Fibroblast of the aortic adventitia (primary cell): ENCODE data around the gene KCNQ4. TPM values are rescaled to one million over a fixed set of nuclear protein-coding genes. Genes with fewer than 3 reads are reported as not detected.

Experiments used
- DNase-seq: peaks from one replicate; pipeline ENCODE4 v3.0.0-alpha.2; 2010; ENCODE audit warnings: low read depth
- H3K4me3 ChIP-seq: 2 replicates; pipeline ENCODE4 v1.5.1; 2011; ENCODE audit warnings: low read depth, mild to moderate bottlenecking, control low read depth, low read length, moderate library complexity
- total RNA-seq: library from RNA; depleted of rRNA; stranded (reverse); fragments of >200 nt; gene quantifications from 2 replicates; pipeline ENCODE4 v1.2.3, GENCODE V29; 2012; ENCODE audit warnings: low replicate concordance
- TF ChIP-seq, protein P1 (sequence below): IDR thresholded peaks from 2 replicates; pipeline ENCODE4 v1.5.1; 2011; ENCODE audit warnings: mild to moderate bottlenecking, low read length, control low read depth, inconsistent platforms; ENCODE audit not compliant: insufficient read depth

The KCNQ4 gene
- total RNA-seq, 1 donor = not detected

- H3K4me3 ChIP-seq = no peak overlapping the region
- DNase-seq = no peak
- TF ChIP-seq, protein P1, sequence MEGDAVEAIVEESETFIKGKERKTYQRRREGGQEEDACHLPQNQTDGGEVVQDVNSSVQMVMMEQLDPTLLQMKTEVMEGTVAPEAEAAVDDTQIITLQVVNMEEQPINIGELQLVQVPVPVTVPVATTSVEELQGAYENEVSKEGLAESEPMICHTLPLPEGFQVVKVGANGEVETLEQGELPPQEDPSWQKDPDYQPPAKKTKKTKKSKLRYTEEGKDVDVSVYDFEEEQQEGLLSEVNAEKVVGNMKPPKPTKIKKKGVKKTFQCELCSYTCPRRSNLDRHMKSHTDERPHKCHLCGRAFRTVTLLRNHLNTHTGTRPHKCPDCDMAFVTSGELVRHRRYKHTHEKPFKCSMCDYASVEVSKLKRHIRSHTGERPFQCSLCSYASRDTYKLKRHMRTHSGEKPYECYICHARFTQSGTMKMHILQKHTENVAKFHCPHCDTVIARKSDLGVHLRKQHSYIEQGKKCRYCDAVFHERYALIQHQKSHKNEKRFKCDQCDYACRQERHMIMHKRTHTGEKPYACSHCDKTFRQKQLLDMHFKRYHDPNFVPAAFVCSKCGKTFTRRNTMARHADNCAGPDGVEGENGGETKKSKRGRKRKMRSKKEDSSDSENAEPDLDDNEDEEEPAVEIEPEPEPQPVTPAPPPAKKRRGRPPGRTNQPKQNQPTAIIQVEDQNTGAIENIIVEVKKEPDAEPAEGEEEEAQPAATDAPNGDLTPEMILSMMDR = no peak
Observed at GRCh38 chr1:40808002-40808401, 24.4 kb downstream of the KCNQ4 start.

DNA sequence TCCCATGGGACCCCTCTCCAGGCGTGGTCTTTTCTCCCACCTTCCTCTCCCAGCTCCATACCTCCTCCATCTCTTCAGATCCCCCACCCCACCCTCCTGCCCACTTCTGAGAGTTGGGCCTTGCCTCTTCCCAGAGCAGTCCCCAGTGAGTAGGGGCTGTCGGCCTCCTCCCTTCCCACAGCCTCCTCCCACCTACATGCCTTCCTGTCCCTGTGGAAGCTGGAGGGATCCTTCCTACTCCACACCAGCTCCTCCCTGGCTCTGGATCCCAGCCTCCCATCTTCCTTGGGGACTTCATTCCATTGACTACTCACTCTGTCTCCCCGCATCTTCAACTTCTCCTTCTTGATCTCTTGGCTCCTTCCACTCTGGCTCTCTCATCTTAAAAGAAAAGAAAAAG, 24.9 kb downstream of the KCNQ4 start:
- no peak overlapping the region for H3K4me3 ChIP-seq
- TF ChIP-seq, protein P1 = no peak
- DNase-seq = no peak

DNA sequence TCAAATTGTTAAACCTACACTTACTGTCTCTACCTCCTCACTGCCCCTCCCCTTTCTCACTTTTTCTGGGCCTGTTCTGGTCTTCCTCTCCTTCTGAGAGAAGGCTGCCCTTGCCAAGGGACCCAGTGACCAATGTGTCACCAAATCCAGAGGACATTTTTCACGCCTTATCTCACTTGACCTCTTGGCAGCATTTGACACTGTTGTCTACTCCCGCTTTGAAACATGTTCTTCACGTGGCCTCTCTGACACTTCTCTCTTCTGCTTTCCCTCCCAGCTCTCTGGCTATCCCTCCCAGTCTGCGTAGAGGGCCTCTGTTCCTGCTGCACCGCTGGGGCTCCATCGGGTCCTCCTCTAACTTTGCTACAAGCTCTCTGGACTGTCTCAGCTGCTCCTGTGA, 25.3 kb downstream of the KCNQ4 start:
- no peak overlapping the region for H3K4me3 ChIP-seq
- DNase-seq = no peak
- TF ChIP-seq, protein P1 = no peak

GRCh38 chr1:40810927-40811326, 27.3 kb downstream of the KCNQ4 start:
- TF ChIP-seq, protein P1 = no peak
- no peak overlapping the region for H3K4me3 ChIP-seq
- DNase-seq = no peak

DNA sequence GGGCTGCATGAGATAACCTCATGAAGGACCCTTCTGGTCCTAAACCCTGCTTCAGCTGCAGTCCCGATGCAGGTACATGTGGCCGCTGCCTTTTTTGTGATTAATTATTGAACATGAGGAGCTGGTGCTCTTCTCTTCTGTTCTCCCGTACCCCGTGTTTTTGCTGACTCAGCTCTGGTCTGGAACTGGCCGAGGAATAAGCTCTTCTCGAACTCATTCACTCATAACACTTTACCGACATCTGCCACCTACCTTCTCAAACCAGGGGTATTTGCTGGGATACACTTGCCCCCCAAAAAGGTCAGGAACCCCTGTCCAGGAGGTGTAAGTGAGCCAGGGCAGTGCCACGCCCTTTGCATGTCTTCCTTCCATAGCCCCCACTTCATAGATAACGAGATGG, 31.8 kb downstream of the KCNQ4 start:
- DNase-seq = no peak
- H3K4me3 ChIP-seq = no peak overlapping the region
- TF ChIP-seq, protein P1 = no peak

DNA sequence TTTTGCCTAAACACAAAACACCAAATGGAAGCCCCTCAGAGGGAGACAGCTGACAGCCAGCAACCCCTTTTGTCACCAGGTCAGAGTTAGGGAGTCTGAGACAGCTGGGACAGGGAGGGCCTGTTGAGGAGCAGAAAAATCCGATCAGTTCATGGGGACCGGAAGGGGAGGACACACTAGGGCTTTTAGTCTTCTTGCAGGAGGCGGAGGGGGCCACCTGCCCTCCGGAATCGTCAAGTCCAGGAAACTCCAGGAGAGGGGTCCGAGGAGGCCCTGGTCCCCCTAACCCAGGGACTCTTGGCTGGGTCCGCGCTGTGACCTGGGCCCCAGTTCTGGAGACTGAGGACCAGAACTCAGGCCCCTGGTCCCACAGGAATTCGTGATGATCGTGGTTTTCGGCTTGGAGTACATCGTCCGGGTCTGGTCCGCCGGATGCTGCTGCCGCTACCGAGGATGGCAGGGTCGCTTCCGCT, 34.2 kb downstream of the KCNQ4 start:
- DNase-seq = no peak
- H3K4me3 ChIP-seq = no peak overlapping the region
- TF ChIP-seq, protein P1 = no peak

- TF ChIP-seq, protein P1 = no peak
- H3K4me3 ChIP-seq = peak overlapping the region; percentile 39
- DNase-seq = no peak
Observed at GRCh38 chr1:40818264-40818961, 34.8 kb downstream of the KCNQ4 start.
